H9 (cell line): Measurements from ENCODE around the gene CADPS2. TPM values are rescaled to one million over a fixed set of nuclear protein-coding genes. Genes with fewer than 3 reads are reported as not detected.

ENCODE experiments used
- DNase-seq: peaks from one replicate; pipeline ENCODE4 v3.0.0-alpha.2; 2017
- H2AFZ ChIP-seq: one replicate; pipeline ENCODE4 v1.6.1; 2013; ENCODE audit warnings: mild to moderate bottlenecking, low read length, control low read depth, moderate library complexity
- H2AK5ac ChIP-seq: 2 replicates; pipeline ENCODE4 v1.6.1; 2013; ENCODE audit warnings: low read length, control low read depth, mixed read lengths; ENCODE audit not compliant: insufficient read length
- H2BK120ac ChIP-seq: one replicate; pipeline ENCODE4 v1.6.1; 2013; ENCODE audit warnings: low read depth, mild to moderate bottlenecking, low read length, control low read depth, inconsistent platforms; ENCODE audit not compliant: poor library complexity, severe bottlenecking
- H2BK12ac ChIP-seq: 2 replicates; pipeline ENCODE4 v1.6.1; 2013; ENCODE audit warnings: low read length, control low read depth, mixed read lengths, low read depth; ENCODE audit not compliant: insufficient read length
- H2BK15ac ChIP-seq: 2 replicates; pipeline ENCODE4 v1.6.1; 2013; ENCODE audit warnings: low read depth, low read length, control low read depth
- H2BK20ac ChIP-seq: one replicate; pipeline ENCODE4 v1.6.1; 2013; ENCODE audit warnings: low read depth, mild to moderate bottlenecking, low read length, control low read depth, inconsistent platforms; ENCODE audit not compliant: poor library complexity, severe bottlenecking
- H2BK5ac ChIP-seq: 2 replicates; pipeline ENCODE4 v1.6.1; 2013; ENCODE audit warnings: low read length, control low read depth, mixed read lengths; ENCODE audit not compliant: insufficient read length
- H3K14ac ChIP-seq: 2 replicates; pipeline ENCODE4 v1.6.1; 2013; ENCODE audit warnings: low read length, control low read depth; ENCODE audit not compliant: insufficient read depth
- H3K18ac ChIP-seq: 2 replicates; pipeline ENCODE4 v1.6.1; 2013; ENCODE audit warnings: low read depth, mild to moderate bottlenecking, mixed read lengths, low read length, control low read depth; ENCODE audit not compliant: insufficient read length
- H3K23ac ChIP-seq: 2 replicates; pipeline ENCODE4 v1.6.1; 2013; ENCODE audit warnings: low read length, control low read depth, mixed read lengths, low read depth; ENCODE audit not compliant: insufficient read length
- H3K23me2 ChIP-seq: 2 replicates; pipeline ENCODE4 v1.6.1; 2013; ENCODE audit warnings: low read depth, mild to moderate bottlenecking, mixed read lengths, low read length, control low read depth; ENCODE audit not compliant: insufficient read length, poor library complexity, severe bottlenecking
- H3K27ac ChIP-seq: 2 replicates; pipeline ENCODE4 v1.5.1; 2013; ENCODE audit warnings: low read length, control low read depth, mixed read lengths, low read depth; ENCODE audit not compliant: insufficient read length
- H3K27me3 ChIP-seq: 2 replicates; pipeline ENCODE4 v1.6.1; 2013; ENCODE audit warnings: low read length, control low read depth, inconsistent platforms; ENCODE audit not compliant: insufficient read depth
- H3K4ac ChIP-seq: 2 replicates; pipeline ENCODE4 v1.6.1; 2013; ENCODE audit warnings: low read depth, mild to moderate bottlenecking, control low read depth, inconsistent platforms, low read length, moderate library complexity
- H3K4me1 ChIP-seq: 2 replicates; pipeline ENCODE4 v1.6.1; 2013; ENCODE audit warnings: low read length, control low read depth, inconsistent platforms; ENCODE audit not compliant: insufficient read depth
- H3K4me2 ChIP-seq: 2 replicates; pipeline ENCODE4 v1.6.1; 2013; ENCODE audit warnings: low read length, control low read depth, mixed read lengths; ENCODE audit not compliant: insufficient read length, insufficient read depth
- H3K56ac ChIP-seq: 2 replicates; pipeline ENCODE4 v1.6.1; 2013; ENCODE audit warnings: low read depth, mild to moderate bottlenecking, mixed read lengths, low read length, control low read depth; ENCODE audit not compliant: insufficient read length
- H3K79me1 ChIP-seq: 2 replicates; pipeline ENCODE4 v1.6.1; 2013; ENCODE audit warnings: low read depth, mild to moderate bottlenecking, moderate library complexity, low read length, control low read depth, inconsistent platforms; ENCODE audit not compliant: insufficient read depth, poor library complexity, severe bottlenecking
- H3K79me2 ChIP-seq: 2 replicates; pipeline ENCODE4 v1.6.1; 2013; ENCODE audit warnings: low read length, control low read depth, inconsistent platforms; ENCODE audit not compliant: insufficient read depth
- H3K9ac ChIP-seq: 2 replicates; pipeline ENCODE4 v1.6.1; 2013; ENCODE audit warnings: low read length, control low read depth, mixed read lengths; ENCODE audit not compliant: insufficient read length; ENCODE audit errors: extremely low read depth
- H3K9me3 ChIP-seq: one replicate; pipeline ENCODE4 v1.6.1; 2013; ENCODE audit warnings: low read depth, low read length, inconsistent platforms; ENCODE audit not compliant: control insufficient read depth
- H3T11ph ChIP-seq: one replicate; pipeline ENCODE4 v1.6.1; 2013; ENCODE audit warnings: mild to moderate bottlenecking, low read length, control low read depth, inconsistent platforms
- H4K20me1 ChIP-seq: one replicate; pipeline ENCODE4 v1.6.1; 2013; ENCODE audit not compliant: control insufficient read depth, insufficient read length, insufficient read depth
- H4K5ac ChIP-seq: 2 replicates; pipeline ENCODE4 v1.6.1; 2013; ENCODE audit warnings: low read depth, mild to moderate bottlenecking, mixed read lengths, low read length, control low read depth; ENCODE audit not compliant: insufficient read length
- H4K8ac ChIP-seq: replicated peaks from 2 replicates; pipeline ENCODE4 v1.6.1; 2013; ENCODE audit warnings: low read length, control low read depth, mixed read lengths, low read depth; ENCODE audit not compliant: insufficient read length
- H4K91ac ChIP-seq: 2 replicates; pipeline ENCODE4 v1.6.1; 2013; ENCODE audit warnings: low read depth, mild to moderate bottlenecking, moderate library complexity, mixed read lengths, low read length, control low read depth; ENCODE audit not compliant: insufficient read length
- H3K27ac Mint-ChIP-seq, 3 experiments: 2 replicates in 2 of 3; 3 replicates in 1 of 3; pipeline ENCODE4 v1.8.0; 2020 to 2021; ENCODE audit warnings: mixed read lengths in 3 of 3, mild to moderate bottlenecking in 1 of 3, moderate library complexity in 1 of 3
- H3K27me3 Mint-ChIP-seq: 2 replicates; pipeline ENCODE4 v1.8.0; 2021; ENCODE audit warnings: low read depth, mild to moderate bottlenecking, moderate library complexity, mixed read lengths
- H3K36me3 Mint-ChIP-seq, 3 experiments: 2 replicates in 2 of 3; 3 replicates in 1 of 3; pipeline ENCODE4 v1.8.0; 2020 to 2021; ENCODE audit warnings: low read depth in 3 of 3, mixed read lengths in 3 of 3; ENCODE audit not compliant: insufficient read depth in 1 of 3
- H3K4me1 Mint-ChIP-seq, 2 experiments: 2 replicates each; pipeline ENCODE4 v1.8.0; 2020; ENCODE audit warnings: mixed read lengths in 2 of 2
- H3K4me3 Mint-ChIP-seq, 2 experiments: 2 replicates in 1 of 2; 3 replicates in 1 of 2; pipeline ENCODE4 v1.8.0; 2020 to 2021; ENCODE audit warnings: mild to moderate bottlenecking in 2 of 2, mixed read lengths in 2 of 2, moderate library complexity in 1 of 2
- H3K9me3 Mint-ChIP-seq, 2 experiments: 2 replicates in 1 of 2; 3 replicates in 1 of 2; pipeline ENCODE4 v1.8.0; 2020; ENCODE audit warnings: mild to moderate bottlenecking in 2 of 2, mixed read lengths in 2 of 2, moderate library complexity in 1 of 2
- WGBS: extraction: QIAGEN DNeasy Blood & Tissue Kit; methylation state at CpG from one replicate; pipeline ENCODE4 v1.1.7; 2013; ENCODE audit warnings: missing lambda C conversion rate, low lambda C conversion rate, mixed read lengths; ENCODE audit not compliant: insufficient read length; ENCODE audit errors: extremely low coverage; 5-methylcytosine and 5-hydroxymethylcytosine counted together
- total RNA-seq: library from RNA; stranded (reverse); gene quantifications from 2 replicates; pipeline ENCODE4 v1.2.1, GENCODE V29; 2021
- TF ChIP-seq, protein P1 (sequence below): fragments of 200-600 bp; sonication (generic); conservative IDR thresholded peaks from 3 replicates; pipeline ENCODE4 v1.8.0; 2021; ENCODE audit warnings: antibody characterized with exemption, mild to moderate bottlenecking

Gene CADPS2
- total RNA-seq, 1 experiment from 2014 or later: 7.1 TPM

DNA sequence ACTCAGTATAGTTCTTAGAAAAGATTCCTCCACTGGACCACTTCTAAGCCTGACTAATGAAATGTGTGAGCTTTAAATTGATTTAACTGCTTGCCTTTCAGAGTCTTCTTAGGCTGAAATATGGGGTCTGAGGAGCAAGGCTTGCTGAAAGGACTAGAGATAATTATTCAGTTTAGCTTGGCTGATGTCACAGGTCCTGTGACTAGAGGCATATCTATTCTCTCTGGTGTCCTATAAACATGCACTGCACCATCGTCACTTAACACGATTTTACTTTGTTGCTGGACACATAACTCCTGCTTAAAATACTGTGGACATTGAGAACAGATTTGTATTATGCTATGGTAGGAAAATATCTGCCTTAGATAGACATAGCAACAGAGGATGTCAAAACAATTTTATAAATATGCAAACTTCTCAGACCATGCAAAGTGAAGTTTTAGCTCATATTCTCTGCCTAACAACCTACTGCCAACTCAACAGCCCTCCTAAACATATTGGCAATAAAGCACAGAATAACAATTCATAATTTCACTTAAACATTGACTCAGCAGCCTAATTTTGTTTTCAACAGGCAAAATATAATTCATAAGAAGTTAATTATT, 267.6 kb downstream of the CADPS2 start:
- Histone ChIP-seq H2BK15ac (no peak overlapping the region), H2BK5ac (no peak overlapping the region), H3K4ac (no peak overlapping the region), H2AK5ac (no peak overlapping the region), H3K79me2 (no peaks in the 10 kb centered on the region), H3K14ac (no peak overlapping the region), H2BK120ac (no peak overlapping the region), H4K20me1 (no peaks in the 10 kb centered on the region), H3K18ac (no peak overlapping the region), H3K4me1 (peaks cover 2% of the 10 kb centered on the region; the same call in 1 of the 2 replicates), H4K8ac (no peak overlapping the region), H3K23me2 (no peaks in the 10 kb centered on the region), H3K9me3 (no peaks in the 10 kb centered on the region), H3K9ac (no peak overlapping the region), H4K91ac (no peak overlapping the region), H3K4me2 (no peak overlapping the region), H2AFZ (no peak overlapping the region), H3K27me3 (no peaks in the 10 kb centered on the region), H2BK20ac (no peak overlapping the region), H3K79me1 (no peaks in the 10 kb centered on the region), H4K5ac (no peak overlapping the region), H2BK12ac (no peak overlapping the region), H3K23ac (no peak overlapping the region), H3K27ac (no peak overlapping the region), H3K56ac (no peak overlapping the region), H3T11ph (no peak overlapping the region)
- TF ChIP-seq, protein P1, sequence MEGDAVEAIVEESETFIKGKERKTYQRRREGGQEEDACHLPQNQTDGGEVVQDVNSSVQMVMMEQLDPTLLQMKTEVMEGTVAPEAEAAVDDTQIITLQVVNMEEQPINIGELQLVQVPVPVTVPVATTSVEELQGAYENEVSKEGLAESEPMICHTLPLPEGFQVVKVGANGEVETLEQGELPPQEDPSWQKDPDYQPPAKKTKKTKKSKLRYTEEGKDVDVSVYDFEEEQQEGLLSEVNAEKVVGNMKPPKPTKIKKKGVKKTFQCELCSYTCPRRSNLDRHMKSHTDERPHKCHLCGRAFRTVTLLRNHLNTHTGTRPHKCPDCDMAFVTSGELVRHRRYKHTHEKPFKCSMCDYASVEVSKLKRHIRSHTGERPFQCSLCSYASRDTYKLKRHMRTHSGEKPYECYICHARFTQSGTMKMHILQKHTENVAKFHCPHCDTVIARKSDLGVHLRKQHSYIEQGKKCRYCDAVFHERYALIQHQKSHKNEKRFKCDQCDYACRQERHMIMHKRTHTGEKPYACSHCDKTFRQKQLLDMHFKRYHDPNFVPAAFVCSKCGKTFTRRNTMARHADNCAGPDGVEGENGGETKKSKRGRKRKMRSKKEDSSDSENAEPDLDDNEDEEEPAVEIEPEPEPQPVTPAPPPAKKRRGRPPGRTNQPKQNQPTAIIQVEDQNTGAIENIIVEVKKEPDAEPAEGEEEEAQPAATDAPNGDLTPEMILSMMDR: no peak
- WGBS: no CpG with 5 or more reads among the region's 2 CpGs
- Mint-ChIP-seq H3K4me3 (no peak overlapping the region), H3K36me3 (no peaks in the 10 kb centered on the region), H3K9me3 (no peaks in the 10 kb centered on the region), H3K27me3 (no peaks in the 10 kb centered on the region), H3K4me1 (no peaks in the 10 kb centered on the region; a peak in 1 of 4 replicates), H3K27ac (no peak overlapping the region)
- no peak for DNase-seq
